Tracheal epithelial cell (primary cell): ENCODE measurements around the gene FLNC. TPM values are rescaled to one million over a fixed set of nuclear protein-coding genes. Genes with fewer than 3 reads are reported as not detected.

Experiments used
- total RNA-seq: library from RNA; depleted of rRNA; stranded (reverse); fragments of >200 nt; gene quantifications from 2 replicates; pipeline ENCODE4 v1.2.1, GENCODE V29; 2014

FLNC gene, protein sequence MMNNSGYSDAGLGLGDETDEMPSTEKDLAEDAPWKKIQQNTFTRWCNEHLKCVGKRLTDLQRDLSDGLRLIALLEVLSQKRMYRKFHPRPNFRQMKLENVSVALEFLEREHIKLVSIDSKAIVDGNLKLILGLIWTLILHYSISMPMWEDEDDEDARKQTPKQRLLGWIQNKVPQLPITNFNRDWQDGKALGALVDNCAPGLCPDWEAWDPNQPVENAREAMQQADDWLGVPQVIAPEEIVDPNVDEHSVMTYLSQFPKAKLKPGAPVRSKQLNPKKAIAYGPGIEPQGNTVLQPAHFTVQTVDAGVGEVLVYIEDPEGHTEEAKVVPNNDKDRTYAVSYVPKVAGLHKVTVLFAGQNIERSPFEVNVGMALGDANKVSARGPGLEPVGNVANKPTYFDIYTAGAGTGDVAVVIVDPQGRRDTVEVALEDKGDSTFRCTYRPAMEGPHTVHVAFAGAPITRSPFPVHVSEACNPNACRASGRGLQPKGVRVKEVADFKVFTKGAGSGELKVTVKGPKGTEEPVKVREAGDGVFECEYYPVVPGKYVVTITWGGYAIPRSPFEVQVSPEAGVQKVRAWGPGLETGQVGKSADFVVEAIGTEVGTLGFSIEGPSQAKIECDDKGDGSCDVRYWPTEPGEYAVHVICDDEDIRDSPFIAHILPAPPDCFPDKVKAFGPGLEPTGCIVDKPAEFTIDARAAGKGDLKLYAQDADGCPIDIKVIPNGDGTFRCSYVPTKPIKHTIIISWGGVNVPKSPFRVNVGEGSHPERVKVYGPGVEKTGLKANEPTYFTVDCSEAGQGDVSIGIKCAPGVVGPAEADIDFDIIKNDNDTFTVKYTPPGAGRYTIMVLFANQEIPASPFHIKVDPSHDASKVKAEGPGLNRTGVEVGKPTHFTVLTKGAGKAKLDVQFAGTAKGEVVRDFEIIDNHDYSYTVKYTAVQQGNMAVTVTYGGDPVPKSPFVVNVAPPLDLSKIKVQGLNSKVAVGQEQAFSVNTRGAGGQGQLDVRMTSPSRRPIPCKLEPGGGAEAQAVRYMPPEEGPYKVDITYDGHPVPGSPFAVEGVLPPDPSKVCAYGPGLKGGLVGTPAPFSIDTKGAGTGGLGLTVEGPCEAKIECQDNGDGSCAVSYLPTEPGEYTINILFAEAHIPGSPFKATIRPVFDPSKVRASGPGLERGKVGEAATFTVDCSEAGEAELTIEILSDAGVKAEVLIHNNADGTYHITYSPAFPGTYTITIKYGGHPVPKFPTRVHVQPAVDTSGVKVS (N-terminal part only)
- total RNA-seq: 0.64 and 8.0 TPM in 2 replicates

DNA sequence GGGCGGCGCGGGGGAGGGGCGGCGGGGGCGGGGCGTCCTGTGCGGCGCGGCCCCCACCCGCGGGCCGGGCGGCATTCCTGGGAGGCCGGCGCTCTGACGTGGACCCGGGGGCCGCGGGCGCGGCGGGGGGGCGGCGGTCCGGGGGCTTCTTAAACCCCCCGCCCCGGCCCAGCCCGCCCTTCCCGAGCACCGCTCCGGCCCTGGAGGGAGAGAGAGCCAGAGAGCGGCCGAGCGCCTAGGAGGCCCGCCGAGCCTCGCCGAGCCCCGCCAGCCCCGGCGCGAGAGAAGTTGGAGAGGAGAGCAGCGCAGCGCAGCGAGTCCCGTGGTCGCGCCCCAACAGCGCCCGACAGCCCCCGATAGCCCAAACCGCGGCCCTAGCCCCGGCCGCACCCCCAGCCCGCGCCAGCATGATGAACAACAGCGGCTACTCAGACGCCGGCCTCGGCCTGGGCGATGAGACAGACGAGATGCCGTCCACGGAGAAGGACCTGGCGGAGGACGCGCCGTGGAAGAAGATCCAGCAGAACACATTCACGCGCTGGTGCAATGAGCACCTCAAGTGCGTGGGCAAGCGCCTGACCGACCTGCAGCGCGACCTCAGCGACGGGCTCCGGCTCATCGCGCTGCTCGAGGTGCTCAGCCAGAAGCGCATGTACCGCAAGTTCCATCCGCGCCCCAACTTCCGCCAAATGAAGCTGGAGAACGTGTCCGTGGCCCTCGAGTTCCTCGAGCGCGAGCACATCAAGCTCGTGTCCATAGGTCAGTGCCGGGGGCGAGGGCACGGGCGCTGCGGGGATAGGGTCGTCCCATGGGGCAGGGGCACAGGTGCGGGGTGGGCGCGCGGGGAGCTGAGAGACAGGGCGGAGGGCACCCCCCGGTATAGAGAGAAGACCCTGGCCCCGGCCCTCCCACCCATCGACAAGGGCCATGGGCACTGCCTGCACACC, at the start of gene FLNC:
Gene FLNC (plus strand): TSS at position 176 of the 947 bp plus-strand sequence. CDS start 232 bp downstream, at position 408.

DNA sequence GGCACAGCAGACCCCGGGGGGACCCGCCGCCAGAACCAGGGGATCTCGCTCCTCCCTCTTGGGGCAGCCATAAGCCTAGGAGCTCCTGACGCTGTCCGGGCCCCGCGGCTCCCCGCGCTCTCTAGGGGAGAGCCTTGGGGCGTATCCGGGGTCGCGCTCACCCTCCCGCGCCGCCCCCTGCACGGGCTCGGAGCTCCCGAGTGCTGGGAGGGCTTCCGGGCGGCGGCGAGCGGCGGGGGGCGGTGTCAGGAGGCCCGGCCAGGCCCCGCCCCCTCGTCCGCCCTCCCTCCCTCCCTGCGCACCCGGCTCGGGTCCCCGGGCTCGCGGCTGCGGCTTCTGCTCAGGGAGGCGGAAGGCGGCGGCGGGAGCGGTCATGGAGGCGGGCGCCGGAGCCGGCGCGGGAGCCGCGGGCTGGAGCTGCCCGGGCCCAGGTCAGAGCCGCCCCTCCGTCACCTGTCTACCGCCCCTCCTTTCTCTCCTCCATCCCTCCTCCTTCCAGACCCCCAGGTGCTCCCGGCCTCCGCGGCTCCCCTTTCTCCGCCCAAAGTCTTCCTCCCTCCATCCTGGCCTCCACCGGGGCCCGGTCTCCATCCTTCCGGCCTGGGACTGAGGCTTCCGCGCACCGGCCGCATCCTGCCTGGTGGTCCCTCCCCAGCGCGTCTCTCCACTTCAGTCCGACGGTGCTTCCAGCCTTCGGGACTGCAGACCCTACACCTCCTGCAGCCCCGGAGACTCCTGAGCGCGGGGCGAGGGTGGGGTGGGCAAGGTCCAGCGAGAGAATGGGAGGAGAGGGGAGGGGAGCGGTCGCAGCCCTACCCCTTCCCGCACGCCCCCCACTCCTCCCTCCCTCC, 38.9 kb upstream of the FLNC start, which contains the start of gene CCDC136:
Gene CCDC136 (plus strand): TSS at position 848 of the 851 bp plus-strand sequence. CDS start 444 bp downstream, outside the sequence.

DNA sequence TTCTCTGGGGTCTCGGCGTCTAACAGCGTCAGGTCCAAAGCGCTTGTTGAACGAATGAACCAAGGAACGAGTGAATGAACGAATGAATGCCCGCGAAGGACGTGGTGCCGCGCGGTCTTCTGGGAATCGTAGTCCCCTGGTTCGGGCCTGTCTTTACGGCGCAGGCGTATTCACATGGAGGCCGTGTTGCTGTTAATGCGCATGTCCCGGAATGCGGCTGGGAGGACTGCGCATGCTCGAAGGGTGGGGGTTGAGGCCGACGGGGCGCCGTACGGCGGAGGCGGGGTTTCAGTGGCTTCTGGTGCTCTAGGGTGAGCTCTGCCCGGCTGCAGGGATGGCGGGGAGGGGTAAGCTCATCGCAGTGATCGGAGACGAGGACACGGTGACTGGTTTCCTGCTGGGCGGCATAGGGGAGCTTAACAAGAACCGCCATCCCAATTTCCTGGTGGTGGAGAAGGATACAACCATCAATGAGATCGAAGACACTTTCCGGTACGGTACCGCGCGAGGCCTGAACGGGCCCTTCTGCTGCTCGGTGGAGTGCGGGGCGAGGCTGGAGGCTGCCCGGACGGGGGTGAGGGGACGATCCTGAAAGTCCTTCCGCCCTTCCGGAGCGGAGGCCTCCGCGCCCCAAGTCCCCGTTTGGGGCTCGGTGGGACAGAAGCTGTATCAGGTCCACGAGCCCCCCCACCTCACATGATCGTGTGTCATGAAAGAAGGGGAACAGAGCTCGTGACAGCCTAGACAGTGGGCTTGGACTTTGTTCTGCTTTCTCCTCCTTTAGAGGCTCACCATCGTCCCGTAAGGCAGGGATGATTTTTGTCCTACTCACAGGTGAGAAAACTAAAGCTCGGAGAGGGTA, 32.6 kb downstream of the FLNC start, which contains the start of gene ATP6V1F:
Gene ATP6V1F (plus strand): TSS at position 286 of the 862 bp plus-strand sequence. CDS start 49 bp downstream, at position 335.

Other genes with a start within 250 kb of the FLNC start
- 0.24 TPM in 1 of 2 replicates, not detected in the other for gene GARIN1A, start 158.1 kb upstream of the FLNC start, total RNA-seq
- gene CALU, start 91.0 kb upstream of the FLNC start, total RNA-seq: 104 and 284 TPM in 2 replicates
- not detected in 2 replicates for gene OPN1SW, start 54.6 kb upstream of the FLNC start, total RNA-seq
- gene CCDC136, start 38.4 kb upstream of the FLNC start, total RNA-seq: 0.24 and 0.43 TPM in 2 replicates
- gene ATP6V1F, start 32.5 kb downstream of the FLNC start, total RNA-seq: 146 and 176 TPM in 2 replicates
- 0.43 and 0.72 TPM in 2 replicates for gene KCP, start 80.3 kb downstream of the FLNC start, total RNA-seq
- 8.9 and 13.9 TPM in 2 replicates for gene IRF5, start 107.5 kb downstream of the FLNC start, total RNA-seq
- 55.2 and 62.4 TPM in 2 replicates for gene TNPO3, start 224.7 kb downstream of the FLNC start, total RNA-seq